K562 (cell line): ENCODE data around the gene RUVBL2. TPM values are rescaled to one million over a fixed set of nuclear protein-coding genes. Genes with fewer than 3 reads are reported as not detected.

ENCODE experiments used
- ATAC-seq: fragments of 200-7000 bp; cut with Tn5 transposase; 3 replicates; pipeline ENCODE4 v1.9.1; 2020; ENCODE audit warnings: moderate library complexity
- BruUV-seq: library from RNA; stranded (reverse); fragments of 400-500 nt; replicated peaks from 2 replicates; lab custom pipeline; 2021; lab: Mats Ljungman, UMichigan
- CTCF ChIA-PET: fragments of 300-600 bp; formaldehyde crosslinking; extraction: SDS; loops from one replicate; lab custom pipeline; 2021; ENCODE audit warnings: low intra/inter-chr PET ratio; lab: Yijun Ruan, JAX
- POLR2A ChIA-PET: fragments of 300-600, 350-650 bp; sonication (Branson Sonifier 250); formaldehyde crosslinking; extraction: SDS; loops from one replicate; lab custom pipeline; 2021; ENCODE audit warnings: antibody characterized with exemption, inconsistent platforms; lab: Yijun Ruan, JAX
- DNase-seq, 4 experiments: peaks; one replicate each; pipeline versions ENCODE4 v3.0.0 to v3.0.0-alpha.2; 2011 to 2018; ENCODE audit warnings: low spot score in 3 of 4, mixed read lengths in 3 of 4; ENCODE audit errors: extremely low read depth in 1 of 4
- FAIRE-seq: peaks from 2 replicates; lab custom pipeline; 2011; peaks lifted over from hg19 to GRCh38; lab: Jason Lieb, UNC
- H2AFZ ChIP-seq: 2 replicates; pipeline ENCODE4 v1.6.0; 2011; ENCODE audit warnings: low read depth, low read length, control low read depth, inconsistent platforms
- H3K27ac ChIP-seq: fragments of 200-600 bp; 3 replicates; pipeline ENCODE4 v1.8.0; 2011; ENCODE audit warnings: low read depth, mild to moderate bottlenecking, control low read depth, inconsistent platforms, low read length, moderate library complexity, mixed read lengths; ENCODE audit errors: extremely low read depth
- H3K27me3 ChIP-seq, 2 experiments: fragments of 300-600 bp in 1 of 2; 2 replicates in 1 of 2; 3 replicates in 1 of 2; pipeline versions ENCODE4 v1.6.0 to v1.8.0; 2011; ENCODE audit warnings: inconsistent platforms in 2 of 2, low read length in 2 of 2, mild to moderate bottlenecking in 1 of 2, mixed read lengths in 1 of 2, moderate library complexity in 1 of 2; ENCODE audit not compliant: control insufficient read depth in 2 of 2, insufficient read depth in 2 of 2
- H3K36me3 ChIP-seq: fragments of 300-600 bp; 3 replicates; pipeline ENCODE4 v1.8.0; 2011; ENCODE audit warnings: mild to moderate bottlenecking, low read length, inconsistent platforms; ENCODE audit not compliant: control insufficient read depth, insufficient read depth
- H3K4me1 ChIP-seq, 2 experiments: fragments of 200-600 bp in 1 of 2; replicated peaks in 1 of 2; 2 replicates in 1 of 2; 3 replicates in 1 of 2; pipeline versions ENCODE4 v1.5.1 to v1.8.0; 2011; ENCODE audit warnings: inconsistent platforms in 2 of 2, low read length in 2 of 2, mild to moderate bottlenecking in 1 of 2, mixed read lengths in 1 of 2, moderate library complexity in 1 of 2; ENCODE audit not compliant: control insufficient read depth in 2 of 2, insufficient read depth in 2 of 2
- H3K4me2 ChIP-seq: 2 replicates; pipeline ENCODE4 v1.6.1; 2011; ENCODE audit warnings: low read length, control low read depth, inconsistent platforms, mixed read lengths; ENCODE audit not compliant: insufficient read depth
- H3K4me3 ChIP-seq: fragments of 200-600 bp; sonication (generic), shearing (Covaris generic); 2 replicates; pipeline ENCODE4 v1.5.1; 2016; ENCODE audit warnings: control low read depth, inconsistent platforms
- H3K79me2 ChIP-seq: fragments of 200-600 bp; 3 replicates; pipeline ENCODE4 v1.8.0; 2011; ENCODE audit warnings: low read length, inconsistent platforms; ENCODE audit not compliant: control insufficient read depth, insufficient read depth
- H3K9ac ChIP-seq, 2 experiments: 2 replicates each; pipeline versions ENCODE4 v1.6.0 to v1.6.1; 2011; ENCODE audit warnings: low read depth in 2 of 2, low read length in 2 of 2, control low read depth in 1 of 2, inconsistent platforms in 1 of 2, mild to moderate bottlenecking in 1 of 2, mixed read lengths in 1 of 2; ENCODE audit not compliant: insufficient read depth in 1 of 2
- H3K9me1 ChIP-seq: one replicate; pipeline ENCODE4 v1.6.0; 2011; ENCODE audit warnings: inconsistent platforms, mild to moderate bottlenecking, low read length, moderate library complexity; ENCODE audit not compliant: control insufficient read depth, insufficient read depth
- H3K9me3 ChIP-seq: replicated peaks from 2 replicates; pipeline ENCODE4 v1.5.1; 2011; ENCODE audit warnings: low read depth, low read length, inconsistent platforms; ENCODE audit not compliant: control insufficient read depth, insufficient read depth
- H4K20me1 ChIP-seq: replicated peaks from 2 replicates; pipeline ENCODE4 v1.6.1; 2011; ENCODE audit warnings: low read length, inconsistent platforms, mixed read lengths; ENCODE audit not compliant: control insufficient read depth, insufficient read depth
- BRD9 ChIP-seq: fragments of 450-650 bp; IDR thresholded peaks from 2 replicates; pipeline ENCODE4 v1.6.1; 2018; ENCODE audit warnings: low read depth; ENCODE audit not compliant: partially characterized antibody
- CHD1 ChIP-seq: fragments of 200-600 bp; sonication (generic); IDR thresholded peaks from one replicate; pipeline ENCODE4 v1.6.1; 2012; ENCODE audit warnings: mild to moderate bottlenecking, moderate library complexity, low read length, inconsistent platforms
- CREB1 ChIP-seq, 2 experiments: sonication (generic) in 1 of 2; formaldehyde crosslinking in 1 of 2; IDR thresholded peaks; 2 replicates each; pipeline versions ENCODE4 v1.6.1 to v1.8.0; 2012 to 2022; ENCODE audit warnings: inconsistent platforms in 1 of 2, mild to moderate bottlenecking in 1 of 2, missing genetic modification reagents in 1 of 2, moderate library complexity in 1 of 2
- EGR1 ChIP-seq: fragments of 450-650 bp; conservative IDR thresholded peaks from 2 replicates; pipeline ENCODE4 v1.6.1; 2017; ENCODE audit warnings: mild to moderate bottlenecking
- FOXA3 ChIP-seq, 2 experiments: fragments of 450-650 bp in 1 of 2; sonication (generic) in 1 of 2; formaldehyde crosslinking; IDR thresholded peaks in 1 of 2; conservative IDR thresholded peaks in 1 of 2; 2 replicates each; pipeline versions ENCODE4 v1.4.0 to v1.8.0; 2020 to 2022; ENCODE audit warnings: mild to moderate bottlenecking in 2 of 2, missing genetic modification reagents in 1 of 2
- FOXJ2 ChIP-seq: fragments of 200-800 bp; sonication (Bioruptor generic); IDR thresholded peaks from 2 replicates; pipeline ENCODE4 v1.6.1; 2016; ENCODE audit warnings: missing genetic modification characterization, missing compliant biosample characterization
- HDAC2 ChIP-seq: fragments of 450-650 bp; IDR thresholded peaks from 2 replicates; pipeline ENCODE4 v1.6.1; 2016; ENCODE audit warnings: mild to moderate bottlenecking
- HDAC8 ChIP-seq: fragments of 450-650 bp; IDR thresholded peaks from 2 replicates; pipeline ENCODE4 v1.6.1; 2016; ENCODE audit warnings: mild to moderate bottlenecking, missing genetic modification characterization, moderate library complexity, missing compliant biosample characterization
- KAT2B ChIP-seq: IDR thresholded peaks from one replicate; pipeline ENCODE4 v1.6.1; 2012; ENCODE audit warnings: low read depth, mild to moderate bottlenecking, control low read depth, inconsistent platforms, low read length, moderate library complexity
- KDM5B ChIP-seq: fragments of 200-600 bp; sonication (generic); IDR thresholded peaks from 2 replicates; pipeline ENCODE4 v1.6.1; 2012; ENCODE audit warnings: low read depth, mild to moderate bottlenecking, moderate library complexity, low read length, control low read depth, inconsistent platforms; ENCODE audit not compliant: insufficient replicate concordance
- LARP7 ChIP-seq: fragments of 450-650 bp; IDR thresholded peaks from 2 replicates; pipeline ENCODE4 v1.6.1; 2016
- MYC ChIP-seq, 2 experiments: fragments of 250-450 bp in 1 of 2; sonication (Bioruptor Pico) in 1 of 2; IDR thresholded peaks; 2 replicates each; pipeline versions ENCODE4 v1.5.1 to v1.6.1; 2012 to 2021; ENCODE audit warnings: low read depth in 2 of 2, borderline replicate concordance in 1 of 2, improper control_type of control experiment in 1 of 2, low read length in 1 of 2, mild to moderate bottlenecking in 1 of 2, moderate library complexity in 1 of 2
- NFRKB ChIP-seq: fragments of 450-650 bp; IDR thresholded peaks from 2 replicates; pipeline ENCODE4 v1.6.1; 2016; ENCODE audit warnings: low read depth
- NR2C2 ChIP-seq, 2 experiments: fragments of 200-800 bp in 1 of 2; sonication (Bioruptor generic) in 1 of 2; sonication (generic) in 1 of 2; formaldehyde crosslinking in 1 of 2; IDR thresholded peaks; 2 replicates each; pipeline versions ENCODE4 v1.6.1 to v1.8.0; 2016 to 2022; ENCODE audit warnings: mild to moderate bottlenecking in 1 of 2, missing compliant biosample characterization in 1 of 2, missing genetic modification characterization in 1 of 2, missing genetic modification reagents in 1 of 2
- POLR2G ChIP-seq: fragments of 200-400 bp; formaldehyde crosslinking; IDR thresholded peaks from 2 replicates; pipeline ENCODE4 v1.6.1; 2017; ENCODE audit warnings: low read depth, mild to moderate bottlenecking, antibody characterized with exemption, low read length, moderate library complexity
- U2AF1 ChIP-seq: fragments of 200-400 bp; formaldehyde crosslinking; optimal IDR thresholded peaks from 2 replicates; pipeline ENCODE3; 2017; ENCODE audit warnings: mild to moderate bottlenecking, low read depth, low read length, moderate library complexity
- ZFPM2 ChIP-seq: fragments of 250-450 bp; sonication (Bioruptor Pico); IDR thresholded peaks from 2 replicates; pipeline ENCODE4 v1.5.1; 2022; ENCODE audit warnings: mild to moderate bottlenecking
- ZNF696 ChIP-seq: fragments of 250-450 bp; sonication (Bioruptor Pico); conservative IDR thresholded peaks from 2 replicates; pipeline ENCODE4 v1.4.0; 2020; ENCODE audit warnings: mild to moderate bottlenecking, moderate library complexity
- WGBS: fragments of 100-300 bp; shearing (Covaris generic); methylation state at CpG from one replicate; pipeline ENCODE4 v1.1.6; 2016; ENCODE audit warnings: low coverage, mixed read lengths; ENCODE audit not compliant: insufficient coverage; ENCODE audit errors: missing lambda C conversion rate; 5-methylcytosine and 5-hydroxymethylcytosine counted together
- in situ Hi-C: fragments of 300-500 bp; cut with MboI; formaldehyde crosslinking; loops from 4 replicates; pipeline ENCODE4 v1.15.0; 2018; ENCODE audit warnings: inconsistent platforms, mixed read lengths
- intact Hi-C: fragments of 100-400 bp; cut with micrococcal nuclease; formaldehyde crosslinking; loops from 2 replicates; pipeline ENCODE4 v1.14.2; 2022
- polyA plus RNA-seq, 8 experiments: library from polyadenylated mRNA; depleted of rRNA in 4 of 8; stranded (reverse) in 5 of 8; unstranded in 3 of 8; fragments of >200 nt; fragmentation: Nextera tagmentation in 2 of 8; fragmentation: Illumina TruSeq in 1 of 8; extraction: Ambion mirVana in 2 of 8; extraction: Trizol in 1 of 8; gene quantifications; 2 replicates each; pipeline versions ENCODE4 v1.2.1 to v1.2.3, GENCODE V29; 2011 to 2014; ENCODE audit warnings: inconsistent platforms in 1 of 8, missing spikeins in 1 of 8
- total RNA-seq, 7 experiments: library from RNA; depleted of rRNA in 6 of 7; stranded (reverse); fragments of >200 nt in 6 of 7; fragmentation: Illumina TruSeq in 2 of 7; extraction: Trizol in 2 of 7; gene quantifications; 2 replicates each; pipeline versions ENCODE4 v1.2.1 to v1.2.3, GENCODE V29; 2011 to 2021; ENCODE audit warnings: low replicate concordance in 1 of 7
- TF ChIP-seq, protein P1 (sequence below), 2 experiments: fragments of 450-650 bp in 1 of 2; sonication (generic) in 1 of 2; formaldehyde crosslinking in 1 of 2; IDR thresholded peaks in 1 of 2; conservative IDR thresholded peaks in 1 of 2; 2 replicates each; pipeline versions ENCODE4 v1.6.1 to v1.8.1; 2016 to 2023; ENCODE audit warnings: mild to moderate bottlenecking in 2 of 2, moderate library complexity in 2 of 2, inconsistent platforms in 1 of 2, missing genetic modification reagents in 1 of 2

Gene RUVBL2
- total and polyA plus RNA-seq, 9 of the 15 experiments (the other 6 are each of a cell fraction or from before 2014, with no cell fraction given), result 71.4 to 453 (median 237) TPM

DNA sequence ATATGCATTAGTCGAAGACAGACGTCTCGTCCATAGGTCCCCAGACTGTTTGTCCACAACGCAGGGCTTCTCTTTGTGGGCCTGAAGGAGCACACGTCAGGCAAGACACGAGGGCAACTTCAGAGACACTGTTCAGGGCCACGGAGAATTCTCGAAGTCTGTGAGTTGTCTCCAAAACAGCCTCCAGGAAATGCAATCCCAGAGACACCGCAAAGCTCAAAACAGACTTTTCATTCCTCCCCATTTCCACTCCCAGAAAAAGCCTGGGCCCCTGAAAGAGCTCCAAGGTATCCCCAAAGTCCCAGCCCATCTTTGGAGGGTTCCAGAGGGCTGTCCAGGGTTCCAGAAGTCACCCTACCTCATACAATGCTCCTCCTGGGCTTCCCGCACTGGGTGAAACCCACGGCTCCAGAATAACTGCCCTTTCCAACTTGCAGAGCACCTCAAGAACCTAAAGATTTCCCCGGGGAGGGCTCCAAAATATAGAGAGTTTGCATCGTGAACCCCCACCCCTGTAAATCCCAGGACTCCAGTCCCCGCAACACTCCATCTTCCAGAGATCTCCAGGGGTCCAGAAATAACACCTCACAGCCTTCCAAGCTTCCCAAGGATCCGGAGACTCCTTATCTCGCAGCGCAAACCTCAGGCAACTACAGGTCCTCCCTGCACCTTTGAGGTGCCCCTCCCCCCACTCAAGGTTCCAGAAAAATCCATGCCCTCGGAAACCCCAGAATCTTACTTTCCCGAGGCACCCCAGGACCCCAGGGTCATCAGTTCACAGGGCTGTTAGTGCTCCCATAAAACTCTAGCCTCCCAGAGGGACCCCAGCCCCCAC is 29.3 kb upstream of the RUVBL2 start:
- intact Hi-C loops, result loop anchor here (5.0 kb wide), 1 partner anchor 32 kb away; the partner anchor contains the start of gene DHDH
- BruUV-seq, result TSS peak; percentile 79
- FAIRE-seq, result peak; percentile 57
- peak overlapping the region; percentile 99 for H3K27ac ChIP-seq
- peak overlapping the region; percentile 89 for H3K4me2 ChIP-seq
- POLR2A ChIA-PET, result interaction anchor here (0.7 to 14.5 kb wide), 24 partner anchors 9 to 601 kb away, joined by 3 to 439 read pairs (median 6); partner anchors contain the start of genes BAX, GYS1, NUCB1 and PPP1R15A
- 2% methylated on average over 19 of the region's 19 CpGs for WGBS
- H3K36me3 ChIP-seq, result peaks cover 44% of the 10 kb centered on the region
- CTCF ChIA-PET, result no interaction called here
- peak overlapping the region; percentile 45 for H3K4me3 ChIP-seq
- no peaks in the 10 kb centered on the region for H3K9me1 ChIP-seq
- H4K20me1 ChIP-seq, result peaks cover 17% of the 10 kb centered on the region
- H3K27me3 ChIP-seq, result no peaks in the 10 kb centered on the region
- in situ Hi-C loops, result loop anchor here (10.0 kb wide), 1 partner anchor 90 kb away; the partner anchor contains the start of gene PPP1R15A
- ATAC-seq, result no peak
- H3K9ac ChIP-seq, result peak overlapping the region; percentile 93 to 95
- no peaks in the 10 kb centered on the region for H3K9me3 ChIP-seq
- peaks cover 56% of the 10 kb centered on the region for H3K79me2 ChIP-seq
- 0 out of 2 replicates have a peak overlapping the region, but pooled peaks have one; percentile 4 for H2AFZ ChIP-seq
- peaks cover 31 to 59% of the 10 kb centered on the region in 2 experiments for H3K4me1 ChIP-seq
- peak in 1 of 4 experiments; percentile 83 for DNase-seq
- TF ChIP-seq, protein P1, sequence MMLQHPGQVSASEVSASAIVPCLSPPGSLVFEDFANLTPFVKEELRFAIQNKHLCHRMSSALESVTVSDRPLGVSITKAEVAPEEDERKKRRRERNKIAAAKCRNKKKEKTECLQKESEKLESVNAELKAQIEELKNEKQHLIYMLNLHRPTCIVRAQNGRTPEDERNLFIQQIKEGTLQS (IDR thresholded peaks at IDR 0.05), result no peak
- TF ChIP-seq, protein P1 (CRISPR knock-in tag; conservative IDR thresholded peaks at IDR 0.05), result no peak
- TF ChIP-seq HDAC2 (0 out of 2 replicates have a peak, but pooled peaks have one; percentile 15), HDAC8 (no peak), CREB1 (IDR thresholded peaks at IDR 0.05) (0 out of 2 replicates have a peak, but pooled peaks have one; percentile 19), CREB1 (CRISPR knock-in tag; IDR thresholded peaks at IDR 0.05) (0 out of 2 replicates have a peak, but pooled peaks have one; percentile 6), ZFPM2 (no peak), FOXA3 (CRISPR knock-in tag; conservative IDR thresholded peaks at IDR 0.05 in 1 of 2, IDR thresholded peaks at IDR 0.05 in 1 of 2) (0 out of 4 replicates have a peak, but pooled peaks of 1 of the 2 experiments have one; percentile 4), CHD1 (peak; percentile 91), POLR2G (no peak), FOXJ2 (tag) (no peak), BRD9 (peak; percentile 89), ZNF696 (CRISPR knock-in tag) (no peak), KDM5B (peak; percentile 26), MYC (IDR thresholded peaks at IDR 0.05; ENCODE audit: low read depth, low read length) (no peak; the same call in 1 of the 2 replicates), MYC (CRISPR knock-in tag; IDR thresholded peaks at IDR 0.05; ENCODE audit: borderline replicate concordance, low read depth) (peak; percentile 30; the same call in 1 of the 2 replicates), NFRKB (peak; percentile 82; the same call in 1 of the 2 replicates), LARP7 (0 out of 2 replicates have a peak, but pooled peaks have one; percentile 57), KAT2B (no peak), NR2C2 (CRISPR knock-in tag; IDR thresholded peaks at IDR 0.05) (no peak), NR2C2 (tag; IDR thresholded peaks at IDR 0.05) (0 out of 2 replicates have a peak, but pooled peaks have one; percentile 50), EGR1 (0 out of 2 replicates have a peak, but pooled peaks have one; percentile 13), U2AF1 (no peak)
